Smooth muscle cell (in vitro differentiated cells): ENCODE data around the gene CCNE1. TPM values are rescaled to one million over a fixed set of nuclear protein-coding genes. Genes with fewer than 3 reads are reported as not detected.
A peak's percentile ranks its signal among the peaks of the same experiment; 100 is the strongest.

Source experiments
- DNase-seq: peaks from one replicate; lab custom pipeline; 2025; ENCODE audit not compliant: unreplicated experiment; lab: John Stamatoyannopoulos, UW
- H2AFZ ChIP-seq: fragments of 200-600 bp; sonication (generic); 2 replicates; pipeline ENCODE4 v1.6.0; 2016; ENCODE audit warnings: antibody characterized with exemption, low read depth, mild to moderate bottlenecking
- H3F3A ChIP-seq: fragments of 200-600 bp; sonication (generic); 2 replicates; pipeline ENCODE4 v1.6.0; 2017; ENCODE audit warnings: antibody characterized with exemption, low read depth
- H3K27ac ChIP-seq: fragments of 200-600 bp; sonication (generic); 2 replicates; pipeline ENCODE4 v1.5.1; 2016; ENCODE audit warnings: low read depth, mild to moderate bottlenecking
- H3K27me3 ChIP-seq: fragments of 200-600 bp; sonication (generic); 2 replicates; pipeline ENCODE4 v1.6.1; 2016; ENCODE audit warnings: low read depth, mild to moderate bottlenecking
- H3K36me3 ChIP-seq: fragments of 200-600 bp; sonication (generic); 2 replicates; pipeline ENCODE4 v1.5.1; 2016; ENCODE audit warnings: low read depth
- H3K4me1 ChIP-seq: fragments of 200-600 bp; sonication (generic); 2 replicates; pipeline ENCODE4 v1.5.1; 2016; ENCODE audit warnings: low read depth
- H3K4me2 ChIP-seq: fragments of 200-600 bp; sonication (generic); 2 replicates; pipeline ENCODE4 v1.6.0; 2016; ENCODE audit warnings: mild to moderate bottlenecking
- H3K4me3 ChIP-seq: fragments of 200-600 bp; sonication (generic); 2 replicates; pipeline ENCODE4 v1.5.1; 2016; ENCODE audit warnings: mild to moderate bottlenecking
- H3K79me2 ChIP-seq: fragments of 200-600 bp; sonication (generic); 2 replicates; pipeline ENCODE4 v1.6.0; 2016; ENCODE audit warnings: low read depth, mild to moderate bottlenecking
- H3K9ac ChIP-seq: fragments of 200-600 bp; sonication (generic); 2 replicates; pipeline ENCODE4 v1.6.0; 2016; ENCODE audit warnings: low read depth
- H3K9me3 ChIP-seq: fragments of 200-600 bp; sonication (generic); replicated peaks from 2 replicates; pipeline ENCODE4 v1.5.1; 2016; ENCODE audit warnings: low read depth
- H4K20me1 ChIP-seq: fragments of 200-600 bp; sonication (generic); 2 replicates; pipeline ENCODE4 v1.6.0; 2016; ENCODE audit warnings: low read depth
- CTCF ChIP-seq: fragments of 200-600 bp; sonication (generic); IDR thresholded peaks from 2 replicates; pipeline ENCODE4 v1.5.1; 2017; ENCODE audit warnings: borderline replicate concordance, mild to moderate bottlenecking, antibody characterized with exemption; ENCODE audit not compliant: insufficient read depth, poor library complexity, severe bottlenecking
- WGBS: methylation state at CpG from one replicate; pipeline ENCODE4 v1.1.7; 2016; ENCODE audit warnings: low lambda C conversion rate; 5-methylcytosine and 5-hydroxymethylcytosine counted together
- polyA plus RNA-seq: library from polyadenylated mRNA; unstranded; fragments of >200 nt; fragmentation: Nextera tagmentation; extraction: Ambion mirVana; gene quantifications from 2 replicates; pipeline ENCODE4 v1.2.1, GENCODE V29; 2016
- total RNA-seq: library from RNA; depleted of rRNA; stranded (reverse); fragments of >200 nt; gene quantifications from 2 replicates; pipeline ENCODE4 v1.2.3, GENCODE V29; 2014

CCNE1 gene
- total RNA-seq (17.7 and 26.5 TPM in 2 replicates), polyA plus RNA-seq (22.4 and 34.4 TPM in 2 replicates)

- Histone ChIP-seq H3K9ac (no peak within 1 kb of the TSS), H3K27me3 (no peaks in the 10 kb centered on the region)
- 9% methylated on average over 29 of the region's 125 CpGs for WGBS
Observed at GRCh38 chr19:29811125-29812079, at the start of gene CCNE1. Gene CCNE1 (plus strand): TSS chr19:29811991. CDS start chr19:29812556, 565 bp downstream.

GRCh38 chr19:29763196-29763595, 48.6 kb upstream of the CCNE1 start:
- no peak for TF ChIP-seq CTCF
- Histone ChIP-seq H3F3A (no peaks in the 10 kb centered on the region), H3K4me1 (no peaks in the 10 kb centered on the region), H3K4me3 (no peak overlapping the region), H3K27me3 (peaks cover 3% of the 10 kb centered on the region), H3K27ac (no peak overlapping the region), H3K9ac (no peak overlapping the region), H3K36me3 (no peaks in the 10 kb centered on the region), H4K20me1 (no peaks in the 10 kb centered on the region), H3K79me2 (no peaks in the 10 kb centered on the region), H2AFZ (no peak overlapping the region), H3K9me3 (no peaks in the 10 kb centered on the region), H3K4me2 (no peak overlapping the region)
- 83% methylated on average over 4 of the region's 4 CpGs for WGBS
- DNase-seq: no peak

More at GRCh38 chr19:29811125-29812079, at the start of gene CCNE1:
- Histone ChIP-seq H3K27ac (no peak within 1 kb of the TSS), H3K4me2 (peak within 1 kb of the TSS; percentile 85), H3K4me1 (no peaks in the 10 kb centered on the region), H3K9me3 (no peaks in the 10 kb centered on the region), H3F3A (peaks cover 13% of the 10 kb centered on the region), H3K36me3 (no peaks in the 10 kb centered on the region), H3K79me2 (no peaks in the 10 kb centered on the region), H3K4me3 (peak within 1 kb of the TSS; percentile 58), H4K20me1 (no peaks in the 10 kb centered on the region), H2AFZ (peak within 1 kb of the TSS; percentile 75)
- TF ChIP-seq CTCF: no peak
- DNase-seq: peak; percentile 83

- no peaks in the 10 kb centered on the region for H3K79me2 ChIP-seq
- no peaks in the 10 kb centered on the region for H3K4me1 ChIP-seq
- H3K36me3 ChIP-seq: no peaks in the 10 kb centered on the region
- no peak overlapping the region for H3K9ac ChIP-seq
- no peaks in the 10 kb centered on the region for H3F3A ChIP-seq
- H3K4me2 ChIP-seq: no peak overlapping the region
- no peak for DNase-seq
- H2AFZ ChIP-seq: no peak overlapping the region
- H3K27ac ChIP-seq: no peak overlapping the region
- no peak for TF ChIP-seq CTCF
- 95% methylated on average over 8 of the region's 8 CpGs for WGBS
- H3K4me3 ChIP-seq: no peak overlapping the region
- no peaks in the 10 kb centered on the region for H4K20me1 ChIP-seq
- H3K27me3 ChIP-seq: peaks cover 3% of the 10 kb centered on the region
- H3K9me3 ChIP-seq: no peaks in the 10 kb centered on the region
Observed at GRCh38 chr19:29764361-29764760, 47.4 kb upstream of the CCNE1 start.
